ENCODE data around the gene HOXB7.

Gene HOXB7

DNA sequence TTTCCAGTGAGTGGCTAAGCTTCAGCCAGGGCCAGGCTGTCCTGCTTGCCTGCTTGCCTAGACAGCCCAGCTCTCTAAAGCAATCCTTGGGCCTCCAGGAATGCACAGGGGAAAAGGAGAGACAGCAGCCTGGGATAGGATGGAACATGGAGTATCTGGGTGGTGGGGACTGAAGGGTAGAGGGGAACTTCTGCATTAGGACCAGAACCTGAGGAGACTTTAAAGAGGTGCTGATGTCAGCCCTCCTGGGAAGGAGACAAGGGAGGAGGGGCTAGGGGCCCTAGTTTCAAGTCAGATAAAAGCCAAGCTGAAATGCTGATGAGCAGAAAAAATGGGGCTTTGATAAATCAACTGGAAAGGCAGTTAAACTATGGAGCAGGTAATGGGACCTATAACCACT is 1.8 kb downstream of the HOXB7 start:
- no peak for DNase-seq (ENCODE audit: low read depth in 2 of 2)

DNA sequence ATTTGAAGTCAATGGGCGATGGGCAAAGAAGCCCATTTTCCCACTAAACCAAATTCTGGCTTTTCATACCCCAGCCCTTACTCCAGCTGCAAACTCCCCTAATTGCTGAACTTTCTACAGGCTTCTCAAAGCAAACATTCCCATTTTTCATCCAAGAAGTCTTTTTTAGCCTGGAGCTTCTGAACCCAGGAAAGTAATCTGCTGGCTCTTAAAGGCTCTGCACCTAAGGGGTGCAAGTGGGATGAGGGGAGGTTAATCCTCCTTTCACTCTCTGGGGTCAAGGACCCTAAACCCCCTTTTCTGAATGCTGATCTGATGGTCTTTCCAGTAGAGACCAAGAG is 2.4 kb downstream of the HOXB7 start:
- DNase-seq (ENCODE audit: low read depth in 2 of 2), result no peak

DNA sequence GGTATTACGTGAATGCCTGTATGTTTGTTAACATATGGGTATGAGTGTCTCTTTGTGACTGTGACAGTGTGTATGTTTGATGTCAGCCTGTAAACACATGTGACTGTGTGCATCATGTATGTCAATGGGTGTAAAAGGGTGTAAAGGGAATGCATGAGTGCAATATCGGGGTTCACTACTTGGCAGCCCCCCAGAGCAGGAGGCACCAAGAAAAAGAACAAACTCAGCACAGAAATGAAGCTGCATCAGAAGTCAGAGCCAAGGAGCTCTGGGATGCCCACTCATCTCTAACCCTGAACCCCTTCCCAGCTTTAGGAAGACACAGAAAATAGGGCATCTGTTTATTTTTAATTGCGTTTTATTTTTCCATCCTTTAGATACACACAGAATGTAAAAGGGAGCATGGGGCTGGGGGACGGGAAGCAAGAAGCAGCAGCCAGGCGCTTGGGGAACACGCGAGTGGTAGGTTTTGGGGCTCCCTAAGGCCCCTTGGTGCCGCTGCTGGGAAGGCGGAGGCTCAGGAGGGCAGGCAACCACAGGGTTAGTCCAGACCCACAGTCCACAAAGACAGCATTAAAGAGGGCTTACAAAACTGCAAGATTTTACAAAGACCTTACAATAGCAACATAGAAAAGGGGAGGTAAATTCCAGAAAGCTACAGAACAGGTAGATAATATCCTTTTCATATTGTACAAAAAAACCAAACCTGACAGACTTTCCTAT is 3.8 kb downstream of the HOXB7 start:
- DNase-seq (ENCODE audit: low read depth in 2 of 2), result no peak

DNA sequence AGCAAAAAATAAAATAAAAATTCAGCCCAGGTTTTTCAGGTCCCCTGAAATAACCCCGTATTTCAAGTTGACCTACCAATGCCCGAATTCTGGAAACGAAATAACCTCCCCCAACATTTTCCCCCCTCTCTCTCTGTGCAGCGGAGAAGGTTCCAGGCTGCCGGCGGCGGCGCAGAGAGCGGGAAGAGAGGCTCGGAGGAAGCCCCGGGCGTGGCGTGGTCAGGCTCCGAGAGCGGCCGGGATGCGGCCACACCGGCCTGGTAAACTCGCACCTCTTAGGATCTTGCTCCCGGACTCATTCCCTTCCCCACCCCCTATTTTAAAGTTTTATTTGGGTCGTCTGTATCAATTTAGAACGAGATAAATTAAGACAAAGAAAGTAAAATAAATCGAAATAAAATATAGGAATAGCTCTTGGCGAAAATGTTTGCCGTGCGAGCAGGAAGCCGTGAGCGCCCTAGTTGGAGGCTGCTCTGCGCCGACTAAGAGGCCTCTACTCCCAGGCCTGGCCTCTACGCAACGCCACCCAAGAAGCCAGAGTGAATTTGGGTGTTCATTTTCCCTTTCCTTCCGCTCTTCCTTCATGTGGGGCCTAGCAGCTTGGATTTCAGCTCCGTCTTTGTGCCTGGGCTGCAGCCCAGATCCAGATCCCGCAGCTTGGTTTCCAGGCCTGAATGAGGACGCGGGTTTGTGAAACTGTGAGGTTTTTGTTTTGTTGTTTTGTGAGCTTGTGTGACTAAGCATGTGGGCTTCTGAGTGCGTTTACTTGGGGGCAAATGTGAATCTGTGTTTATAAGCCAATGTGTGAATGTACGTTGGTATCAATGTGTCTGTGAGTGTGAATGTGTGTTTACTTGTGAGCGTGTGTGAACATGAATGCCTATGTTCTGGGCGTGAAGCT is 4.6 kb downstream of the HOXB7 start:
- no peak for DNase-seq (ENCODE audit: low read depth in 2 of 2)

DNA sequence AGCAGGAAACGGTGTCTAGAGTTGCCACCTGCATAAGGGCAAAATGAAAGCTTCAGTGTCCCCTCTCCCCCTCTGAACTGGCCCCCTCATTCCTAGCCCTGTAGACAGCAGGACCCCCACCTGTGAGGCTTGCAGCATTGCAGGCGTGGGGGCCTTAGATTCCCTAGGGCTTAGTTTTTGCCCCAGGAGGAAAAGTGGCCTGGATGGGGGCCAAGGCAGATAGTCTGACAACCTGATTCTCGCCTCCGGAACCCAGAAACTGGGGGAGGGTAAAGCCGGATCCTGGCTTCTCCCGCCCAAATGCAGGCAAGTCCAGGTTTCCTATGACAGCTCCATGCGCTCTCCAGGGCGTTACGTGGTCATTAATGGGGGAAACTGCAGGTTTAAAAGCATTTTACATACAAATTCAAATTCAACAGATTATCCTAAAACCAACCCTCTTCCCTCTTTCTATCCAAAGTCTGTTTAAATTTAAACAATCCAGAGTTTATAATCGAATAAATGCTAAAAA is 5.4 kb downstream of the HOXB7 start:
- DNase-seq (ENCODE audit: low read depth in 2 of 2), result no peak

DNA sequence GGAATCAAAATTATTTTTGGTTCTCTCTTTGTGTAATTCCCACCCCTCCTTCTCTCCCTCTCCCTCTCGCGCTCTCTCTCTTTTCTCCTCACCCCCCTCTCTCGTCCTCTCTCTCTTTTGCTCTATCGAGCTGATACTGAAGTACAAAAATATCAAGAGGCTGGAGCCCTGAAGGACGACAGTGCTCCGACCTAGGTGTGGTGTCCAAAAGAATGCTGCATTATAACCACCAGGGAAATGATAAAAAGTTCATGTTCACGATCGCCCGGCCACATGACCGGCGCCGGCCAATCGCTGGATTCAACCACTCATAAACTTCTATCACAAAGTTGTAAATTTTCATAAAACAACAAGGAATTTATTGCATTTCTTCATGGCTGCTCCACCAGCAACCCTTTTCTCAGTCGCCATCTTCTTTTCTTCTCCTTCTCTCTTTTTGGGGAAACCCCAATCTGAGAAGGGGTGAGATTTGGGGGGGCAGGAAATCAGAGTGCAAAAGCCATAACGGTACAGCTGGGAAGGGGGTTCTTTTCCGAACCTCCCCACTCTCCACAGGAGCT is 6.0 kb downstream of the HOXB7 start, which contains the start of gene HOXB6:
TSS of gene HOXB6 (minus strand) at position 217 of the 560 bp plus-strand sequence. CDS start 6,836 bp downstream, outside the sequence.
- DNase-seq (ENCODE audit: low read depth in 2 of 2), result no peak

DNA sequence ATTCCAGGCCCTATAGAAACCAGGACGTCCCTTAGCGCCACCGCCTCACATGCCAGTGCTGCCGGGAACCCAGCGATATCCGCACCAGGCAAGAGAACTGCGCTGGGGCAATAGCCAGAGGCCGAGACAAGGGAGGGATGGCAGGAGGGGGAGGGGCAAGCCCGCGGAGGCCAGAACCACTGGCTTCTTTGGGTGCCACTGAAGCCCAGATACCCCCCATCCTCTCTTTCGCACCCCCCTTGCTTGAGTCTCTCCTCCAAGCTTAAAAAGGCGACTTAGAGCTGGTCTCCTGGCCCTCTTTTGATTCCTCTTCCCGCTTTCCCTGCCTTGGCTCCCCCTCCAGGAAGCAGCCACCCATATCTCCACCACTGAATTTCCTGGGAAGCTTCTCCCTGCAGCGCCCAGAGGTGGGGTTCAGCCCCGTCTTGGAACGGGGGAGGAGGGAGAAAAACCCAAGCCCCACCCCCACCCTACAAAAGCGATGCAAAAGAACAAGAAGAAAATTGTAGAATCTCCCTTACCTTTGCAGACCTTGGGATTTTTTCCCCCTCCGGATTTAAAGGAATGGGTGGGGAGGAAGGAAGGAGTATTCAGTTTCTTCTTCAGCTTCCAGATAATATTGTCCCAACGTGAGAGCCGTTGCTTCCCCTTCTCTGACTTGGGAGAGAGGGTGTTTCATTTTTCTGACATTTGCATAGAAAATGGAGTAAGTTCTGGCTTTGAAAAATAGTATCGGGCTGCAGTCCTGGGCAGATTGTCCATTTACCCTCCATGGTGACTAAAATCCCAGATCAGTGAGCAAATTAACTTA is 6.7 kb downstream of the HOXB7 start:
- no peak for DNase-seq (ENCODE audit: low read depth in 2 of 2)

DNA sequence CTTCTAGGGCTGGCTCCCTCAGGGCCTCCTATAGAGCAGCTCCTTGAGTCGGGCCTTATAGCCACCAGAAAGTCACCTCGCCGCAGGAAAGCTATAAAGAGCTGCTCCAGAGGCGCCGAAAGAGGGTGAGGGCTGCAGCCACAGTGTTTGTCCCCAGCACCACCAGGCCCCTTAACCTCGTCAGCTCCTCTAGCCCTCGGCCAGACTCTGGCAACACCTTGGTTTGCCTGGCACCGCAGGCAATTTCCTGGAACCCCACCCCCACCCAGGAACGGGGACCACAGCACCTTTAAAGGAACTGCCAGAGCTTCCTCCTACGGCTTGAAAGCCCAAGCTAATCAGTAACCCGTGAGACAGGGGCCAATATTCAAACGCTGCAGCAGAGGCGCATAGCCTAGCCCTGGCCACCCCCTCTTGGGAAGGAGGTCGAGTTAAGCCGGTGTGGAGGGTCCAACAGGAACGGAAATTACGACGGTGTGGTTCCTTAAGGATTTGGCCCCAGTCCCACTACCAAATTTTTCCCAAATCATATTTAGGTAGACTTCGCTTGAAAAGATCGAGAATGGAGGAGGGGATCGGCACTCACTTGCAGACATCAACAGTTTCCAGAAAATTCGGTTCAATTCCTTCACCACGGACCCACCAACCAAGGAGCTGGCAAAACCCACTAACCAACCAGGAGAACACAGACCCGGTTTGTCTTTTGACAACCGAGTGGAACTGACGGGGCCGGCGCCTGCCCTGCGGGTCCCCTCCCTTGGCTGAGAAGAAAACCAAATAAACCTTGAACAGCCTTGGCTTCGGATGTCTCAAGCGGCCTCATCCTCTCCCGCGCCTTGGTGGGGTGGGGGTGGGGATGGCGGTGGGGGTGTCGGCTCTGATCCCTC is 9.0 kb downstream of the HOXB7 start:
- DNase-seq (ENCODE audit: low read depth in 2 of 2), result no peak

DNA sequence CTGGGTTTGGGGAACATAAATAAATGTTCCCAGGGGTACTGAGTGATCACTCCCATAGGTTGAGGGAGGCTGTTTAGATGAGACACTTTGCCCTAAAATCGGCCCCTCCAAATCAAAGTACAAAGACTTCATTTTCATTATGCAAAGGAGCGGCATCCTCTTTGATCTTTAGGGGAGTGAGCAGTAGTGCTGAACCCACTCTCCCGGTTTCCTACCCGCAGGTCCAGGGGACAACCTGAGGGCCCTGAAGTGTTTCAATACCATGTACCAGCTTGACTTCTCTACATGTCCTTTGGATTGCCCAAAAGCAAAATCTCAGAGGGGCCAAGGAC is 9.6 kb downstream of the HOXB7 start:
- DNase-seq (ENCODE audit: low read depth in 2 of 2), result no peak

DNA sequence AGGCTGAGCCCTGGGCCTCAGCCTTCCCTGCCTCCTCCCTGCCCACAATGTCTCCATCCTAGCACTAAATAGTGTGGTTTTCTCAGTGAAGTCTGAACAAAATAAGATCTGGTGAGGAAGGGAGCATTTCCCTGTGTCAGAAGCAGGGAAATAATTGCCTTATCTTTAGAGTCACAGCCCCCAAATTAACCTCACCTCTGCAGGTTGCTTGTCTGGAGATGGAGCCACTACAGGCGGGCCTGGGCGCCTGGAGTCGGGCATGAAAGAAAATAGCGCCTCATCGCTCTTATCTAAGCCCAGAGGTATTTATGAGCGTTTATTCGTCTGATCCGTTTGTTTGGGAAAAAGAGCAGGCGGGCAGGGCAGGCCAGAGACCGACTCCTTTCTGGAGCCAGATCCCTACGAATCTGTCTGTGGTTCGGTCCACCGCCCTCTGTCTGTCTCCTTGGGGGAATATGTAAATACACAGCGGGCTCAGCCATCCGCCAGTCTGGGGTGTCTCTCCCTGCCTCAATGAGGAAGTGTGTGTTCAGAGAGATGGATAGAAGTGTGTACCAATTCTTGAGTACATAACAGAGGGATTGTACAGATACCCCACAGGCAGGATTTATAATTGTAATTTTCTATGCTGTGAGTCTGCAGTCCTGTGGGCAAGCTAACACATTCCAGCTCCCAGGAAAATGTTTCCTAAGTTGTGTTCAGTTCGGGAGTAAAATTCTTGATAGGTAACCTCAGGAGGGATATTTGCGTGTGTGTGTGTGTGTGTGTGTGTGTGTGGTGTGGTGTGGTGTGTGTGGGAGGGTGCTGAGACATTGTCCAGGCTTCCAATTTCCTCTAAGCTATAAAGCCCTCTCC is 10.3 kb downstream of the HOXB7 start:
- DNase-seq (ENCODE audit: low read depth in 2 of 2), result no peak

- no peak for DNase-seq (ENCODE audit: low read depth in 2 of 2)
These were observed 11.5 kb downstream of the HOXB7 start for GRCh38 chr17:48599354-48599753.

DNA sequence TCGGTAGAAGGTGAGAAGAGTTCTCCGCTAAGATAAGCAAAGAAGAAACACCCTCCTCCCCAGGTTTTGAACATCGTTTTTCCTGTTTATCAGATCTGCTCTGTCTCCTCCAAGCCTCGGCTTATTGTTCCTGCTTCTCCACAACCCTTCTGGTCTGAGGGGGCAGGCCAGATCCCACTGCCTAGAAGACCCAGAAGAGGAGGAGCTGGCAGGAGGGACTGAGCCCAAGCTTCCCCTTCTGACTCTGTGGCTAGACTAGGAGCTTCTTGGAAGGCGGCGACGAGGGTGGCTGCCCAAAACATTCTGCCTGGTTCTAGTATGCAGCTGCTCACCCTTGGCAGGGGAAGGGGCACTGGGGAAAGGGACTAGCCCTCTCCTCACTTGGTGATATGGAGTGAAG is 12.1 kb downstream of the HOXB7 start:
- DNase-seq (ENCODE audit: low read depth in 2 of 2), result no peak

DNA sequence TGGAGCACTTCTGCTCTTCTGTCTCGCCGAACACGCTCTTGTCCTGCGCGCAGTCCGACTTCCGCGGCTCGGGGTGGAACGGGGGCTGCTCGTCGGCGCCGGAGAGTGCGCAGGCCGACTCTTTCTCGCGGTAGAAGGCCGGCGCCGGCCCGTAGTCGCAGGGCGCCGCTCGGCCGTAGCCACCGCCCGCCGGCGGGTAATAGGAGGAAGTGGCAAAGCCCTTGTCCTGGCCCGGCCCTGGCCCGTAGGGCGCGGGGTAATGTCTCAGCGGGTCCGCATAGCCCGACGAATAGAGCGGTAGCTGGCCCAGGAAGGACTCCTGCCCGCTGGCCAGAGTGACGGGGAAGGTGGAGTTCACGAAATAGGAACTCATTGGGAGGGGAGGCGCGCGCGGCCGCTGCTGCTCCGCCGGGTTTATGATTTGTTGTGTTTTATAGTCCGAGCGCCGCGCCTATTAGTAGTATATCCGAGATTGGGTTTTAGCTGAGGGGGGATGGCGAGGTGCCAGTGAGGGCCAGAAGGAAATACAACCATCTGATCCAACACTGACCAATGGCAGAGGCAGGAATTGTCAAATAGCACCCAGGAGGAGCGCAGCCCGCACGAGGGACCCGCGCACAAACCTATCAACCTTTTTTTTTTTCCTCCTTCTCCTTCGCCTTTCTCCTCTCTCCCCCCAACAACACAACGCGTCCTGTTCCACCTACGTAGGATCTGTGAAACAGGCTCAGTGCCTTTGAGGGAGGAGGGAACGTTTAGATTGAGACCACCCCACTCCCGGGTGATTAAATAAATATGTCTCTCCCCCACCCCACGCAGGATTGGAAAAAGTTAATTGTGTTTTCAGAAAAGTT is 12.8 kb downstream of the HOXB7 start:
- DNase-seq (ENCODE audit: low read depth in 2 of 2), result no peak

DNA sequence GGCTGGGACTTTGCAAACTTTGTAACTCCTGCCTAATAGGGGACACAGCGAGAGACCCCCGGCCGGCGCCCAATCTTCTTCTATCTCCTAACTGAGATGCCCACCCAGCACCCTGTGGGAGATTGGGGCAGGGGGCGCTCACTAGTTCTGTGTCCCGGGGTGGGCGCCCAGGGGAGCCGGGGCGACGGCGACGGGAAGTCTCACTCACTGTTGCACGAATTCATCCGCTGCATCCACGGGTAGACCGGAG is 13.4 kb downstream of the HOXB7 start:
- no peak for DNase-seq (ENCODE audit: low read depth in 2 of 2)

- DNase-seq (ENCODE audit: low read depth in 2 of 2), result no peak
These were observed 13.9 kb downstream of the HOXB7 start for GRCh38 chr17:48596735-48597527.

DNA sequence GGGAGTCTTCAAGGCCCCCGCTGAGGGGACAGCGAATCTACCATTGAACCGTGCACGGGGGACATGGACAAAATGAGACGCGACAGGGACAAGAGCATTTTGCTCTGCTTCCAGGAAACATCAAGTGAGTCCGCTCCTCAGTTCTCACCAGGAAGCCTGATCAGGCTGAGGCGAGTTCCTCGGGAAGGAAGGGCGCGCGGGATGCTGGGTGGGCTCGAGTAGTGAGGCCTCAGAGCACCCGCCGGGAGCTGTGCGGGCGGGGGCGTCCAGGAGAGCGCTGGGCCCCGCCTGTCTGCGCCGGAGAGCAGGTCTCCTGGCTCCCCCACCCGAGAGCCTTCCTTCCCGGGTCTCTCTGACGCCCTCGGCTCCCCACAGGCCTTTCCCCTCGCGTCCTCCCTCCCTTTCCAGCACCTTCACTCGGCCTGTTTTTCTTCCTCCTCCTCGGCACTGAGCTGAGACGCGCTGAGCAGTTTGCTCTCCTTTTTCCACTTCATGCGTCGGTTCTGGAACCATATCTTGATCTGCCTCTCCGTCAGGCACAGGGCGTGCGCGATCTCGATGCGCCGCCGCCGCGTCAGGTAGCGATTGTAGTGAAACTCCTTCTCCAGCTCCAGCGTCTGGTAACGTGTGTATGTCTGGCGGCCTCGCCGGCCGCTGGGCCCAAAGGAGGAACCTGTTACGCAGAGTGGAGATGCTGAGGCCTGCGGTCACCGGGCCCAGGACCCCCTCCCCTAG is 14.7 kb downstream of the HOXB7 start:
- no peak for DNase-seq (ENCODE audit: low read depth in 2 of 2)

DNA sequence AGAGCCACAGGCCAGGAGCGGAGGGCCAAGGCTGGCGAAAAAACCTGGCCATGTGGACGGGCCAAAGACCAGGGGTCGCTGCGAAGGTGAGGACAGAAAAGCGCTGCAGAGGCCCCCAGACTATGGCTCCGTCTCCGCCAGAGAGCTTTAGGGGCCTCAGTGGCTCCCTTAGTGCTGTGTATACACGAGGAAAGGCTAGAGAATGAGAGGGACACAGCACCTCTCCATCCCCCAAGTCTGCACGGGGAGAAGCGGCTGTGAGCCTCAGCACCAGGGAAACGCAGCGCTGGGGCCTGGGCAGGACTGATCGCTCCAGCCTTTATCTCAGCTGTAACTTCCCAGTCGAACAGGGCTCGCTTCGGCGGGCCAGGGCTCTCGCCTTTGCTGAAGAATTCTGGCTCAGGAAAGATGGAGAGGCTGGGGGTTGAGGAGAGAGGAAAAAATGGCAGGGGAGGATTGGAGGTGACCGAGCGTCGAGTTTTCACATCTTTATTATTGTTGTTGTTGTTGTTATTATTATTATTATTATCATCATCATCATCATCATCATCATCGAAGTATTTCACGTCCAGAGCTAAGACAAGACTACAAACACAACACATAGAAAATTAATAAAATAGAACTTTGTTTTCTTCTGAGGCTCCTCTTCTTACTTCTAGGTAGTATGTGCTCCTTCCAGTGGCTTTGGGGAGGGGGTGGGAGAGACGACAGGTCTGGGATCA is 15.4 kb downstream of the HOXB7 start:
- DNase-seq (ENCODE audit: low read depth in 2 of 2), result no peak

Measured in fibroblast of skin of left quadriceps (primary cell).